Hematopoietic multipotent progenitor cell treated with erythropoietin and hydrocortisone succinate and interleukin-3 and kit ligand, for 17 days (in vitro differentiated cells): ENCODE measurements around the gene ZBTB46.
"Not testable (repeated sequence)": the region's sequence is repeated elsewhere in the genome, so short reads cannot be mapped to it uniquely, and the experiment has no call there.

Experiments used
- DNase-seq: peaks from one replicate; pipeline ENCODE4 v3.0.0-alpha.2; 2015; ENCODE audit warnings: low spot score

The ZBTB46 gene

GRCh38 chr20:63787302-63787701, 43.8 kb downstream of the ZBTB46 start:
- DNase-seq, result no peak

GRCh38 chr20:63785691-63786131, 45.4 kb downstream of the ZBTB46 start:
- no peak for DNase-seq

- no peak for DNase-seq
Observed at GRCh38 chr20:63783970-63784369, 47.1 kb downstream of the ZBTB46 start.

- no peak for DNase-seq
Observed at GRCh38 chr20:63782521-63782971, 48.5 kb downstream of the ZBTB46 start.

GRCh38 chr20:63782051-63782471, 49.0 kb downstream of the ZBTB46 start:
- no peak for DNase-seq

- DNase-seq, result no peak
Observed at GRCh38 chr20:63781181-63781580, 49.9 kb downstream of the ZBTB46 start.

- DNase-seq, result no peak
Observed at GRCh38 chr20:63778857-63779256, 52.2 kb downstream of the ZBTB46 start.

GRCh38 chr20:63778034-63778752, 52.9 kb downstream of the ZBTB46 start:
- no peak for DNase-seq

- DNase-seq, result no peak
Observed at GRCh38 chr20:63777614-63778013, 53.5 kb downstream of the ZBTB46 start.

- DNase-seq, result not testable (repeated sequence)
Observed at GRCh38 chr20:63776875-63777274, 54.2 kb downstream of the ZBTB46 start.

- no peak for DNase-seq
Observed at GRCh38 chr20:63775096-63775978, 55.7 kb downstream of the ZBTB46 start.

- no peak for DNase-seq
Observed at GRCh38 chr20:63774306-63774705, 56.8 kb downstream of the ZBTB46 start.

GRCh38 chr20:63773571-63774241, 57.4 kb downstream of the ZBTB46 start:
- no peak for DNase-seq

GRCh38 chr20:63772781-63773518, 58.1 kb downstream of the ZBTB46 start:
- no peak for DNase-seq

GRCh38 chr20:63771046-63771707, 59.9 kb downstream of the ZBTB46 start:
- no peak for DNase-seq

GRCh38 chr20:63769891-63770474, 61.1 kb downstream of the ZBTB46 start:
- DNase-seq, result no peak

GRCh38 chr20:63768591-63769515, 62.2 kb downstream of the ZBTB46 start:
- no peak for DNase-seq

- DNase-seq, result no peak
Observed at GRCh38 chr20:63767886-63768285, 63.2 kb downstream of the ZBTB46 start.

GRCh38 chr20:63767456-63767855, 63.6 kb downstream of the ZBTB46 start:
- DNase-seq, result no peak
